HCT116 (cell line): ENCODE data around the gene PRPF38A. TPM values are rescaled to one million over a fixed set of nuclear protein-coding genes. Genes with fewer than 3 reads are reported as not detected.

Experiments used
- ATAC-seq: fragments of 200-7000 bp; cut with Tn5 transposase; 2 replicates; pipeline ENCODE4 v1.9.1; 2020; ENCODE audit warnings: mild to moderate bottlenecking, moderate library complexity
- BruUV-seq: library from RNA; stranded (reverse); fragments of 400-500 nt; replicated peaks from 2 replicates; lab custom pipeline; 2021; lab: Mats Ljungman, UMichigan
- CTCF ChIA-PET: fragments of 300-600 bp; sonication (Branson Sonifier 250); formaldehyde crosslinking; loops from one replicate; lab custom pipeline; 2021; ENCODE audit warnings: antibody characterized with exemption; lab: Charles Lee
- POLR2A ChIA-PET: fragments of 300-600, 350-600 bp; sonication (Branson Sonifier 250); formaldehyde crosslinking; loops from one replicate; lab custom pipeline; 2021; ENCODE audit warnings: antibody characterized with exemption; lab: Charles Lee
- RAD21 ChIA-PET, 2 experiments: fragments of 300-600 bp; sonication (Branson Sonifier 250); formaldehyde crosslinking; loops; one replicate each; lab custom pipeline; 2023; ENCODE audit warnings: low total read pairs in 2 of 2; ENCODE audit not compliant: uncharacterized antibody in 2 of 2, unreplicated experiment in 2 of 2, low non-redundant PET in 1 of 2; lab: Charles Lee
- DNase-seq: peaks from one replicate; pipeline ENCODE4 v3.0.0-alpha.2; 2010; ENCODE audit warnings: low read depth, low spot score
- H2AFZ ChIP-seq: fragments of 200-600 bp; shearing (Covaris generic), sonication (generic); 2 replicates; pipeline ENCODE4 v1.6.1; 2017; ENCODE audit warnings: low read depth, mixed run types, mixed read lengths, antibody characterized with exemption, low read length; ENCODE audit not compliant: poor library complexity, severe bottlenecking
- H3K27ac ChIP-seq: 2 replicates; pipeline ENCODE4 v1.5.1; 2012; ENCODE audit warnings: low read depth, low read length
- H3K27me3 ChIP-seq: fragments of 200-600 bp; sonication (generic); 2 replicates; pipeline ENCODE4 v1.6.1; 2016; ENCODE audit warnings: mixed run types, low read length, mixed read lengths; ENCODE audit not compliant: insufficient read depth
- H3K36me3 ChIP-seq, 2 experiments: fragments of 200-500 bp in 1 of 2; fragments of 200-600 bp in 1 of 2; sonication (Bioruptor generic) in 1 of 2; sonication (generic) in 1 of 2; 2 replicates each; pipeline versions ENCODE4 v1.5.1 to v1.6.1; 2014 to 2016; ENCODE audit warnings: low read length in 2 of 2, inconsistent platforms in 1 of 2, mixed read lengths in 1 of 2, mixed run types in 1 of 2; ENCODE audit not compliant: insufficient read depth in 2 of 2, control insufficient read depth in 1 of 2
- H3K4me1 ChIP-seq, 2 experiments: fragments of 200-600 bp in 1 of 2; sonication (generic) in 1 of 2; 2 replicates each; pipeline versions ENCODE4 v1.5.1 to v1.6.1; 2012 to 2017; ENCODE audit warnings: low read length in 2 of 2, inconsistent platforms in 1 of 2, mild to moderate bottlenecking in 1 of 2, mixed read lengths in 1 of 2, mixed run types in 1 of 2, moderate library complexity in 1 of 2; ENCODE audit not compliant: insufficient read depth in 2 of 2, control insufficient read depth in 1 of 2
- H3K4me2 ChIP-seq: fragments of 200-600 bp; sonication (generic); 2 replicates; pipeline ENCODE4 v1.6.1; 2017; ENCODE audit warnings: mixed run types, low read length, mixed read lengths
- H3K4me3 ChIP-seq, 2 experiments: fragments of 200-600 bp in 1 of 2; sonication (generic) in 1 of 2; replicated peaks in 1 of 2; 2 replicates each; pipeline ENCODE4 v1.5.1; 2011 to 2016; ENCODE audit warnings: low read length in 2 of 2, control low read depth in 1 of 2, low read depth in 1 of 2, mild to moderate bottlenecking in 1 of 2, mixed read lengths in 1 of 2, mixed run types in 1 of 2
- H3K79me2 ChIP-seq: fragments of 200-600 bp; sonication (generic); 2 replicates; pipeline ENCODE4 v1.6.1; 2017; ENCODE audit warnings: mild to moderate bottlenecking, mixed run types, low read length, moderate library complexity, mixed read lengths; ENCODE audit not compliant: insufficient read depth
- H3K9ac ChIP-seq: fragments of 200-600 bp; sonication (generic); 2 replicates; pipeline ENCODE4 v1.6.1; 2016; ENCODE audit warnings: low read length, mixed read lengths
- H3K9me2 ChIP-seq: fragments of 200-600 bp; sonication (generic), shearing (Covaris generic); 2 replicates; pipeline ENCODE4 v1.6.1; 2017; ENCODE audit warnings: mixed run types, mild to moderate bottlenecking, moderate library complexity; ENCODE audit not compliant: insufficient read depth
- H3K9me3 ChIP-seq, 2 experiments: fragments of 200-500 bp in 1 of 2; fragments of 200-600 bp in 1 of 2; sonication (Bioruptor generic) in 1 of 2; sonication (generic) in 1 of 2; 2 replicates each; pipeline ENCODE4 v1.6.1; 2014 to 2017; ENCODE audit warnings: low read length in 2 of 2, mixed read lengths in 2 of 2, inconsistent platforms in 1 of 2, low read depth in 1 of 2, mild to moderate bottlenecking in 1 of 2, mixed run types in 1 of 2, moderate library complexity in 1 of 2; ENCODE audit not compliant: control insufficient read depth in 1 of 2, insufficient read depth in 1 of 2
- H4K20me1 ChIP-seq: fragments of 200-600 bp; sonication (generic), shearing (Covaris generic); 2 replicates; pipeline ENCODE4 v1.6.1; 2017; ENCODE audit warnings: mixed run types, mild to moderate bottlenecking, moderate library complexity; ENCODE audit not compliant: insufficient read depth
- ATF3 ChIP-seq: IDR thresholded peaks from 2 replicates; pipeline ENCODE4 v1.6.1; 2012
- CEBPB ChIP-seq: IDR thresholded peaks from 2 replicates; pipeline ENCODE4 v1.6.1; 2012; ENCODE audit warnings: low read depth
- EZH2phosphoT487 ChIP-seq: fragments of 200-600 bp; IDR thresholded peaks from 2 replicates; pipeline ENCODE4 v1.6.1; 2018; ENCODE audit warnings: antibody characterized with exemption, borderline replicate concordance
- FOSL1 ChIP-seq: IDR thresholded peaks from 2 replicates; pipeline ENCODE4 v1.6.1; 2012; ENCODE audit warnings: low read depth
- POLR2A ChIP-seq: IDR thresholded peaks from 2 replicates; pipeline ENCODE4 v1.7.0; 2011; ENCODE audit warnings: borderline replicate concordance; ENCODE audit not compliant: insufficient read depth, insufficient read length; ENCODE audit errors: extremely low read depth
- POLR2AphosphoS5 ChIP-seq: IDR thresholded peaks from 2 replicates; pipeline ENCODE4 v1.6.1; 2011; ENCODE audit warnings: mild to moderate bottlenecking, low read depth, low read length, moderate library complexity
- REST ChIP-seq: IDR thresholded peaks from 2 replicates; pipeline ENCODE4 v1.6.1; 2012; ENCODE audit warnings: low read depth
- SIN3A ChIP-seq: IDR thresholded peaks from 2 replicates; pipeline ENCODE4 v1.6.1; 2012; ENCODE audit warnings: low read depth
- SP1 ChIP-seq: IDR thresholded peaks from 2 replicates; pipeline ENCODE4 v1.6.1; 2012; ENCODE audit warnings: low read depth
- ZFX ChIP-seq: fragments of 450-650 bp; IDR thresholded peaks from 2 replicates; pipeline ENCODE4 v1.6.1; 2017
- ZNF274 ChIP-seq: fragments of 200-500 bp; sonication (Bioruptor generic); IDR thresholded peaks from 2 replicates; pipeline ENCODE4 v1.6.1; 2014; ENCODE audit warnings: mild to moderate bottlenecking, low read depth, low read length, inconsistent platforms
- intact Hi-C: fragments of 100-400 bp; cut with micrococcal nuclease; formaldehyde crosslinking; loops from 2 replicates; pipeline ENCODE4 v1.10.0; 2022
- total RNA-seq: library from RNA; stranded (reverse); gene quantifications from one replicate; pipeline ENCODE4 v1.2.1, GENCODE V29; 2021; ENCODE audit not compliant: unreplicated experiment
- TF ChIP-seq, protein P1 (sequence below): IDR thresholded peaks from 2 replicates; pipeline ENCODE4 v1.6.1; 2012

Gene PRPF38A
- total RNA-seq, 1 experiment from 2014 or later = 50.2 TPM

DNA sequence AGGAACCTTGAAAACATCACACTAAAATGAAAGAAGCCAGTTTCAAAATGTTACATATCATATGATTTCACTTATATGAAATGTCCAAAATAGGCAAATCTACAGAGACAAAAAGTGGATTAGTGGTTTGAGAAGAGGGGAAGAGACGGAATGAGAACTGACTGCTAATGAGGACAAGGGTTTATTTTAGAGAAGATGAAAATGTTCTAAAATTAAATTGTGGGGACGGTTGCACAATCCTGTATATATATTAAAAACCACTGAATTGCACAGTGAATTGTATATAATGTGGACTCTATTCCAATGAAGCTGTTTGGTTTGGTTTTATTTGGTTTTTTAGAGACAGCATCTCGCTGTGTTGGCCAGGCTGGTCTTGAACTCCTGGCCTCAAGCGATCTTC, 35.6 kb downstream of the PRPF38A start:
- RAD21 ChIA-PET = no interaction called here
- Histone ChIP-seq H3K27me3 (no peaks in the 10 kb centered on the region), H3K9me2 (no peaks in the 10 kb centered on the region), H3K27ac (no peak overlapping the region), H3K79me2 (no peaks in the 10 kb centered on the region), H2AFZ (no peak overlapping the region), H3K36me3 (peaks cover 0 to 11% of the 10 kb centered on the region in 2 experiments; a peak in 2 of 4 replicates), H3K4me2 (no peak overlapping the region), H3K4me1 (no peaks in the 10 kb centered on the region), H3K9me3 (no peaks in the 10 kb centered on the region), H3K4me3 (no peak overlapping the region), H4K20me1 (no peaks in the 10 kb centered on the region), H3K9ac (no peak overlapping the region)
- DNase-seq = no peak
- POLR2A ChIA-PET = no interaction called here
- TF ChIP-seq ATF3 = no peak
- no peak for TF ChIP-seq CEBPB
- no peak for TF ChIP-seq POLR2AphosphoS5
- TF ChIP-seq POLR2A = no peak
- TF ChIP-seq ZNF274 = no peak
- TF ChIP-seq SIN3A = no peak
- TF ChIP-seq EZH2phosphoT487 = no peak
- no peak for TF ChIP-seq ZFX
- TF ChIP-seq, protein P1, sequence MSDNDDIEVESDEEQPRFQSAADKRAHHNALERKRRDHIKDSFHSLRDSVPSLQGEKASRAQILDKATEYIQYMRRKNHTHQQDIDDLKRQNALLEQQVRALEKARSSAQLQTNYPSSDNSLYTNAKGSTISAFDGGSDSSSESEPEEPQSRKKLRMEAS = no peak
- BruUV-seq = no TSS peak
- CTCF ChIA-PET = no interaction called here
- intact Hi-C loops = no loop called here
- ATAC-seq = no peak

- POLR2A ChIA-PET = no interaction called here
- H3K4me3 ChIP-seq = no peak overlapping the region
- TF ChIP-seq ZFX = no peak
- no peak for TF ChIP-seq SP1
- TF ChIP-seq REST = no peak
- no peak for TF ChIP-seq ZNF274
- TF ChIP-seq ATF3 = no peak
- TF ChIP-seq, protein P1 = no peak
- TF ChIP-seq FOSL1 = no peak
- TF ChIP-seq POLR2A = no peak
- TF ChIP-seq, all 23 proteins: peak for 0
- Histone ChIP-seq H3K9me2 (no peaks in the 10 kb centered on the region), H3K36me3 (peaks cover 0 to 17% of the 10 kb centered on the region in 2 experiments; a peak in 2 of 4 replicates), H3K4me1 (no peaks in the 10 kb centered on the region), H3K27me3 (no peaks in the 10 kb centered on the region), H4K20me1 (no peaks in the 10 kb centered on the region), H3K79me2 (no peaks in the 10 kb centered on the region), H3K9me3 (no peaks in the 10 kb centered on the region), H3K9ac (no peak overlapping the region), H2AFZ (no peak overlapping the region), H3K4me2 (no peak overlapping the region), H3K27ac (no peak overlapping the region)
- ATAC-seq (no peak), DNase-seq (no peak)
- intact Hi-C loops = no loop called here
- no TSS peak for BruUV-seq
- ChIA-PET CTCF (no interaction called here), RAD21 (no interaction called here)
These were observed 40.1 kb downstream of the PRPF38A start for GRCh38 chr1:52444463-52444862.
